ENCODE results near the gene ARHGAP15. TPM values are rescaled to one million over a fixed set of nuclear protein-coding genes. Genes with fewer than 3 reads are reported as not detected.

ARHGAP15 gene
- polyA plus RNA-seq, 1 donor from 2014 or later, result 0.30 TPM

- H4K20me1 ChIP-seq (ENCODE audit: insufficient read depth), result no peaks in the 10 kb centered on the region
- TF ChIP-seq RAD21 (conservative IDR thresholded peaks at IDR 0.05) (no peak), TAF1 (IDR thresholded peaks at IDR 0.05; ENCODE audit: low read depth) (no peak), EZH2 (IDR thresholded peaks at IDR 0.05; ENCODE audit: borderline replicate concordance, insufficient read depth, low read length, poor library complexity, severe bottlenecking) (no peak), REST (IDR thresholded peaks at IDR 0.05; ENCODE audit: borderline replicate concordance) (no peak), MXI1 (conservative IDR thresholded peaks at IDR 0.05; ENCODE audit: poor library complexity, severe bottlenecking) (no peak), POLR2AphosphoS5 (IDR thresholded peaks at IDR 0.05) (no peak), EP300 (conservative IDR thresholded peaks at IDR 0.05; ENCODE audit: poor library complexity, severe bottlenecking) (no peak), SMC3 (conservative IDR thresholded peaks at IDR 0.05; ENCODE audit: poor library complexity) (no peak)
- TF ChIP-seq, protein P1, sequence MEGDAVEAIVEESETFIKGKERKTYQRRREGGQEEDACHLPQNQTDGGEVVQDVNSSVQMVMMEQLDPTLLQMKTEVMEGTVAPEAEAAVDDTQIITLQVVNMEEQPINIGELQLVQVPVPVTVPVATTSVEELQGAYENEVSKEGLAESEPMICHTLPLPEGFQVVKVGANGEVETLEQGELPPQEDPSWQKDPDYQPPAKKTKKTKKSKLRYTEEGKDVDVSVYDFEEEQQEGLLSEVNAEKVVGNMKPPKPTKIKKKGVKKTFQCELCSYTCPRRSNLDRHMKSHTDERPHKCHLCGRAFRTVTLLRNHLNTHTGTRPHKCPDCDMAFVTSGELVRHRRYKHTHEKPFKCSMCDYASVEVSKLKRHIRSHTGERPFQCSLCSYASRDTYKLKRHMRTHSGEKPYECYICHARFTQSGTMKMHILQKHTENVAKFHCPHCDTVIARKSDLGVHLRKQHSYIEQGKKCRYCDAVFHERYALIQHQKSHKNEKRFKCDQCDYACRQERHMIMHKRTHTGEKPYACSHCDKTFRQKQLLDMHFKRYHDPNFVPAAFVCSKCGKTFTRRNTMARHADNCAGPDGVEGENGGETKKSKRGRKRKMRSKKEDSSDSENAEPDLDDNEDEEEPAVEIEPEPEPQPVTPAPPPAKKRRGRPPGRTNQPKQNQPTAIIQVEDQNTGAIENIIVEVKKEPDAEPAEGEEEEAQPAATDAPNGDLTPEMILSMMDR (IDR thresholded peaks at IDR 0.05; ENCODE audit: poor library complexity, severe bottlenecking), result no peak
- no peaks in the 10 kb centered on the region for H3K36me3 ChIP-seq (ENCODE audit: insufficient read depth, low read length)
- no peaks in the 10 kb centered on the region for H3K27me3 ChIP-seq (ENCODE audit: insufficient read depth, low read depth, low read length)
- no peaks in the 10 kb centered on the region for H3F3A ChIP-seq (ENCODE audit: insufficient read depth, low read length, poor library complexity, severe bottlenecking)
- H3K9me2 ChIP-seq (ENCODE audit: insufficient read depth, low read length), result no peaks in the 10 kb centered on the region
- H3K9me3 ChIP-seq (ENCODE audit: low read length), result no peaks in the 10 kb centered on the region
- no peak overlapping the region for H3K4me2 ChIP-seq (ENCODE audit: low read length)
- H2AFZ ChIP-seq (ENCODE audit: low read depth, low read length), result no peak overlapping the region
- H3K27ac ChIP-seq (ENCODE audit: low read length), result no peak overlapping the region
- H3K9ac ChIP-seq (ENCODE audit: low read length), result no peak overlapping the region
- H3K4me3 ChIP-seq (ENCODE audit: low read length), result no peak overlapping the region
- H3K79me2 ChIP-seq (replicated peaks; ENCODE audit: insufficient read depth, low read length), result no peaks in the 10 kb centered on the region
These were observed 270.4 kb downstream of the ARHGAP15 start for GRCh38 chr2:143399631-143400069.

DNA sequence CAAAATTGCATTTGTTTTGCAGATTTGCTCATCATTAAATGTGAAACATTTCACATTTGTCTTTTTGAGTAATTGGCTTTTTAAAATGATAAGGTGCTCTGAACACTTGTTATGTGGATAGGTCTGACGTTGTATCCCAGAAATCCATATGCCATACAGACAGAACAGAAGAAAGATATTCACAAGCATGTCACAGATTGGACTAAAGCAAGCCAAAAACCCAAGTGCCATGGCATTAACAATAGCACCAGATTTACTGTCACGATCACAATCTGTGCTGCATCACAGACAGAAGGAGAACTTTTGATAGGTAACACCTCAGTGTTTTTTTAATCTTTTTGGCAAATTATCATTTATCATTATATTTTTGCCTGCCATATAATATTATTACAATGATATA, 272.6 kb downstream of the ARHGAP15 start:
- Histone ChIP-seq H3K27ac (ENCODE audit: low read length) (no peak overlapping the region), H3K9me3 (ENCODE audit: low read length) (no peaks in the 10 kb centered on the region), H2AFZ (ENCODE audit: low read depth, low read length) (no peak overlapping the region), H3K4me3 (ENCODE audit: low read length) (no peak overlapping the region), H3K9me2 (ENCODE audit: insufficient read depth, low read length) (no peaks in the 10 kb centered on the region), H4K20me1 (ENCODE audit: insufficient read depth) (no peaks in the 10 kb centered on the region), H3K79me2 (replicated peaks; ENCODE audit: insufficient read depth, low read length) (no peaks in the 10 kb centered on the region), H3K4me2 (ENCODE audit: low read length) (no peak overlapping the region), H3K27me3 (ENCODE audit: insufficient read depth, low read depth, low read length) (no peaks in the 10 kb centered on the region), H3K9ac (ENCODE audit: low read length) (no peak overlapping the region), H3K36me3 (ENCODE audit: insufficient read depth, low read length) (no peaks in the 10 kb centered on the region), H3F3A (ENCODE audit: insufficient read depth, low read length, poor library complexity, severe bottlenecking) (no peaks in the 10 kb centered on the region)
- no peak for TF ChIP-seq REST (IDR thresholded peaks at IDR 0.05; ENCODE audit: borderline replicate concordance)
- TF ChIP-seq SMC3 (conservative IDR thresholded peaks at IDR 0.05; ENCODE audit: poor library complexity), result no peak
- no peak for TF ChIP-seq EP300 (conservative IDR thresholded peaks at IDR 0.05; ENCODE audit: poor library complexity, severe bottlenecking)
- no peak for TF ChIP-seq MXI1 (conservative IDR thresholded peaks at IDR 0.05; ENCODE audit: poor library complexity, severe bottlenecking)
- no peak for TF ChIP-seq RAD21 (conservative IDR thresholded peaks at IDR 0.05)
- no peak for TF ChIP-seq EZH2 (IDR thresholded peaks at IDR 0.05; ENCODE audit: borderline replicate concordance, insufficient read depth, low read length, poor library complexity, severe bottlenecking)
- TF ChIP-seq POLR2AphosphoS5 (IDR thresholded peaks at IDR 0.05), result no peak
- TF ChIP-seq, protein P1 (IDR thresholded peaks at IDR 0.05; ENCODE audit: poor library complexity, severe bottlenecking), result no peak
- no peak for TF ChIP-seq TAF1 (IDR thresholded peaks at IDR 0.05; ENCODE audit: low read depth)
